Umbilical cord (tissue), 2 donors: ENCODE measurements around the gene TRIM28. TPM values are rescaled to one million over a fixed set of nuclear protein-coding genes. Genes with fewer than 3 reads are reported as not detected.

ENCODE experiments used
- DNase-seq: peaks from one replicate; pipeline ENCODE4 v3.0.0-alpha.2; 2015; ENCODE audit warnings: low spot score
- total RNA-seq: library from RNA; depleted of rRNA; stranded (reverse); fragments of >200 nt; gene quantifications from one replicate; pipeline ENCODE4 v1.2.3, GENCODE V29; 2014; ENCODE audit warnings: low replicate concordance; ENCODE audit not compliant: insufficient read depth

The TRIM28 gene
- total RNA-seq, 1 donor from 2014 or later = 150 TPM

- DNase-seq = no peak
These were observed 16.4 kb downstream of the TRIM28 start for GRCh38 chr19:58560007-58560887.

DNA sequence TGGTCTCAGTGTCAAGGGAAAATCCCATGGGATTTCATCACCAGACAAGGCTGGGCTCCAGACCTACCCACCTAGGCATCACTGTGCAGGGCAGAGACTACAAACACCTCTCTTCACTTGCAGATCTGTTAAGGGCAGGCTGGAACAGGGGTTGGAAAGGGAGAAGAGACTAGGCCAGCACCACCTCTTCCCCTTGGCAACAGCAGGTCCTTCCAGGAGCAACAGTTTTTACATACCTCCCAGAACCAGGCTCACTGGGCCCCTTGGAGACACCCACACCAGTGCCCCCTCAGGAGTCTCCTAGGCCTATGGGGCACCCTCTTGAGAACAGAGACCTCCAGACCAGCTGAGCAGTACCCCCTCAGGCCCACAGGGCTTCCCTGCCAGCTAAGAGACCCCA, 17.1 kb downstream of the TRIM28 start:
- no peak for DNase-seq

DNA sequence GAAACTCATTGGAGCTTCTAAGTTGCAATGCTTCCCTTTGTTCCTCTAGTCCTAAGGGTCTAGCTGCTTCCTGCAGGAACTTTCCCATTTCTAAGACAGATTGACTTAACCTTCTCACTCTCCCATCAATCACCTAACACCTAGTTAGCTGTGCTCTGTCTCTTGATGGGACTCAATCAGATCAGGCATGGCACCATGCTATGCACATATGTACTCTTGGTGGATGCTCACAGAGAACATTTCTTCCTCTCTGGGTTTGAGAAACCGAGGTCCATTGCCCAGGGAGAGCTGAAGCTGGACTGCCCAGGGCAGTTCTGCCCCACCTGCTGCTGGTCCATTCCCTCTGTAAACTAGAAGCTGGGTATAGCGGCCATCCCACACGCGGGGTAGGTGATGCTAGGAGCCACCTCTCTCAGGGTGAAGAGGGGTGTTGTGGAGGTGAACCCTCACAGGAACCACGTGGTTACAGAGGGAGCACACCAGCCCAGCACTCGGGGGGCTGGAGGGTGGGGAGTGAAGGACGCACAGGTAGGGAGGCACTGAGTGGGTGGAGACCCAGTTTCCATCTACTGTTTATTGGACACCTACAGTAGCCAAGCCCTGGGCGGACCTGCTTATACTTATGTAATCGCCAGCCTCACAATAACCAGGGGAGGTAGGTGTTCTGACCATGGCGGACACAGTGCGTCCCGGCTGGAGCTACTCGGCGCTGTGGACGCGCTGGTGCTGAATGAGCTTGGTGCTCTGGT, 17.7 kb downstream of the TRIM28 start:
- no peak for DNase-seq

GRCh38 chr19:58562122-58563033, 18.5 kb downstream of the TRIM28 start:
- DNase-seq = no peak

DNA sequence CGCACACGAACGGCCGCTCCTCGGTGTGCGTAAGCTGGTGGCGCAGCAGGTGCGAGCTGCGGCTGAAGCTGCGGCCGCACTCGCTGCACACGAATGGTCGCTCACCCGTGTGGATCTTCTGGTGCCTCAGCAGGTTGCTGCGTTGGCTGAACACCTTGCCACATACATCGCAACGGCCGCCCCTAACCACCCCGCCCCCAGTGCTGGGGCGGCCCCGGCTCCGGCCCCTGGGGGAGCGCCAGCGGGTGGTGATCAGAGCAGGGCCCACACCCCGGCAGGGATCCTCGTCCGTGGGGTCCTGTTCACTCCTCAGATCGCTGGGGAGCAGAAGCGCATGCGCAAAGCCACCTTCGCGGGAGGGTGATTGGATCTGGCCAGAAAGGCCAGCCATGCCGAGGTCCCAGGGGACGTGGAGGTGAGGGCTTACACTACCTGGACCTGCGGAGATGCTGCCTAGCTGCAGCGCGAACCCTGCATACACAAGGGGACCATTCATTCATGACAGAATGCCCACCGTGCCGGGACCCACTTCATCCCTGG, 19.2 kb downstream of the TRIM28 start:
- DNase-seq = no peak

- DNase-seq = no peak
These were observed 20.0 kb downstream of the TRIM28 start for GRCh38 chr19:58563823-58564222.

GRCh38 chr19:58566989-58567388, 23.1 kb downstream of the TRIM28 start:
- no peak for DNase-seq

GRCh38 chr19:58568453-58569130, 24.7 kb downstream of the TRIM28 start:
- DNase-seq = no peak

DNA sequence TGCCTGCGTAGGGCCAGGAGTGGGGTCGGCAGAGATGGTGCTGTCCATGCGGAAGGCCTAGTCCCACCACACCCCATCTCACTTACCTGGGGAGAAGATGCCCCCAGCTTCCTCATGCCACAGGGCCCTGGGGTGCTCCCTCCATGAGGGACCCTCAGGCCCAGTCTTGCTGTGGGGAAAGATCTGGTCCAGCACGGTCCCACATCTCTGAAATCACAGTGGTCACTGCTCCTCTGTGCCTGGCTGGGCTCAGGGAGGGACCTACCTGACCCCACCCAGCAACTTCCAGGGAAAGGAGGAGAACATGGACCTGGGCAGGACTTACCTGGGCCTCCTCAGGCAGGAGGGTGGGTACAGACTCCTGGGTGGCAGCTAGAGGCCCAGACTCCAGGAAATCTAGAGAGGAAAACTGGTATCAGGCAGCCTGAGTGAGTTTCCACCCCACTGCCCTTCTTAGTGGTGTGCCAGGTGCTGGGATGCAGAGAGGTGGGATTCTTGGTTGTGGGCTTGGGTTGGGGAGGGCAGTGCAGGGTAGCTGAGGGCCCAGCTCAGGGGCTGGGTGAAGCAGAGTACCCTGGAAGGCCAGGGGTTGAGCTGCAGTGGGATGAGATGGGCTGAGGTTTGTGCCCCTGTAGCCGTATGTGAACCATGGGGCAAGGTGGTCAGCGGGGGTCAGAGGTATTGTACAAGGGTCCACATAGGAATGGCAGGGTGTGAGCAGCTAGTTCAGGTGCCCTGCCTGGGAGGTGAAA, 25.5 kb downstream of the TRIM28 start:
- no peak for DNase-seq

- DNase-seq = no peak
These were observed 26.2 kb downstream of the TRIM28 start for GRCh38 chr19:58569943-58570670.

- no peak for DNase-seq
These were observed 27.1 kb downstream of the TRIM28 start for GRCh38 chr19:58570770-58571574.

- DNase-seq = no peak
These were observed 27.7 kb downstream of the TRIM28 start for GRCh38 chr19:58571575-58571947.

DNA sequence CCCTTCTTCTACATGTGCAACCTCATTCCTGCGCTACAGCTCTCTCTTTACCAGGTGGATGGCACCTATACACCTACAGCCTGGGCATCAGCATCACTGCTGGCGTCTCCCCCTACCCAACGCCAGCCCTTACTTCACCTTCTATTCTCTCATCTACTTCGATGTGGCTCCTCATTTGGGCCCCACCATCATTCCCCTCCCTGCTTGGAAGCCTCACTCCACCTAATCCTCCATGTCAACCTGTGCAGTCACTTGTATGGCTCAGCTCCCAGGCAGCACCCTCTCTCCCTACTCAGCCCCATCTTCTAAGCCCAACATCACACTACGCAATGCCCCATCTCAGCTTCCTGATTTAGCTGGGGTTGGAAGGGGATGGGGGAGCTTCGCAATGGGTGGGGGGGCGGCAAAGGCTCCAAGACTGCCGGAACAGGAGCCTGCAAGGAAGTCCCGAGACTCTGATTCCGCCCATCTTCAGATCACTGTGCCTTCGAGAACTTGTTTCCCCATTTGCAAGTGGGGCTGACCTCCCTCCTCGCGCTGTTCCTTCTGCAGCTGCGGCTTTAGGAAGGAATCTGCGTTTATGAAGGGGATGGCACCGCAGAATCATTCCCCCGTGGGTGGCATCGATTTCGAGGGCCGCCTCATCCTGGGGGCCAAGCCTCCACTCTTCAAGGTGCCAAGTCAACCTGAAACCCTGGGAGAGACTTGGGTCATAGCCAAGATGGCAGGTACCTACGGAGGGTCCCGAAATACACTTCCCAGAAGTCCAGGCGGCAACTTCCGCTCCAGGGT, 28.4 kb downstream of the TRIM28 start:
- DNase-seq = no peak

DNA sequence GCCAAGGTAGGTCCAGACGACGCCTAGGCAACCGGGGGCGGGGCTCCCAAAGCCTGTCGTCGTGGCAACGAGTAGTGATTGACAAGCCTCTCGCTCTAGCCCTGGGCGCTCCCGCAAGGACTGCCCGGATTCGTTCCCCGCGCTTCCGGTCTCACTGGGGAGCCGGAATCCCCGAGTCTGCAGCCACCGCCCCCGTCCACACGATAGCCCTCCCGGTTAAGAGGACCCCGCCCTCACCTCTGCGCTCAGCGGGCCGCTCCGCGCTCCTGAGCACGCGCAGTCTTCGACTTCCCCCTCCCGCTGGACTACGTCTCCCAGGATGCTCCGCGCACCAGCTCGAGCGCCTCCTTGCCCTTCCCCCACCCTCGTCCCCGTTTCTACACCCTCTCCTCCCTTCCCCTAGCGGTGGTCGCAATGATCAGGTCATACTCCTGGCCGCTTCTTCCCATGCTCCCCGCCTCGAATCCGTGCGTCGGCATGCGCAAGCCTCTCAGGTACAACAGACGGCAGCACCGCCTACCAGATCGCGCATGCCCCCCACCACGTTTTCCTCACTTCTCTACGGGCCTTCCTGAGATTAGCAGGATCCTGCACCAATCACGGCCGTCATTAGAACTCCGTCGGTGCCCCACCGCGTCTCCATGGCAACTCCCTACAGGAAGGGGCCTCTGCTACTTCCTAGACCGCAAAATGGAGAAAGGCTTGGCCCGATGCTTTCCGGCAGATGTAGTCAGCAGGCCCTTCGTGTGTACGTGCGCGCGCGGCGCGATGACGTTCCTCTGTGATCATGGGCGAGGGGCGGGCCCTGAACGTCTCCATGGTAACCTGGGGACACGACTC, 29.2 kb downstream of the TRIM28 start, which contains the start of gene MZF1:
Gene MZF1 (minus strand): TSS at position 518 of the 840 bp plus-strand sequence. CDS start 1,946 bp downstream, outside the sequence.
- DNase-seq = peak; percentile 100

GRCh38 chr19:58573658-58574164, 29.8 kb downstream of the TRIM28 start:
- no peak for DNase-seq
